ENCODE measurements around the gene SLC25A10.

SLC25A10 gene

GRCh38 chr17:81691196-81691595 is 20.9 kb upstream of the SLC25A10 start:
- no peak overlapping the region for H3K4me3 ChIP-seq (ENCODE audit: low read depth, low read length)
- DNase-seq (ENCODE audit: low read depth): no peak
- in situ Hi-C loops (cut with HindIII; ENCODE audit: low sequenced_read_pairs): no loop called here
- no peak for TF ChIP-seq CTCF (IDR thresholded peaks at IDR 0.05; ENCODE audit: low read depth, low read length, missing control alignments)

- in situ Hi-C loops (cut with HindIII; ENCODE audit: low sequenced_read_pairs): no loop called here
- TF ChIP-seq CTCF (IDR thresholded peaks at IDR 0.05; ENCODE audit: low read depth, low read length, missing control alignments): no peak
- no peak for DNase-seq (ENCODE audit: low read depth)
- no peak overlapping the region for H3K4me3 ChIP-seq (ENCODE audit: low read depth, low read length)
These were observed 20.5 kb upstream of the SLC25A10 start for GRCh38 chr17:81691608-81692007.

GRCh38 chr17:81693509-81694210 is 18.4 kb upstream of the SLC25A10 start:
- no peak for DNase-seq (ENCODE audit: low read depth)
- in situ Hi-C loops (cut with HindIII; ENCODE audit: low sequenced_read_pairs): no loop called here
- no peak overlapping the region for H3K4me3 ChIP-seq (ENCODE audit: low read depth, low read length)

GRCh38 chr17:81694810-81695209 is 17.3 kb upstream of the SLC25A10 start:
- in situ Hi-C loops (cut with HindIII; ENCODE audit: low sequenced_read_pairs): no loop called here
- TF ChIP-seq CTCF (IDR thresholded peaks at IDR 0.05; ENCODE audit: low read depth, low read length, missing control alignments): no peak
- no peak for DNase-seq (ENCODE audit: low read depth)
- H3K4me3 ChIP-seq (ENCODE audit: low read depth, low read length): no peak overlapping the region

More at GRCh38 chr17:81693509-81694210, 18.4 kb upstream of the SLC25A10 start:
- no peak for TF ChIP-seq CTCF (IDR thresholded peaks at IDR 0.05; ENCODE audit: low read depth, low read length, missing control alignments)

GRCh38 chr17:81695211-81695610 is 16.9 kb upstream of the SLC25A10 start:
- in situ Hi-C loops (cut with HindIII; ENCODE audit: low sequenced_read_pairs): no loop called here
- no peak for TF ChIP-seq CTCF (IDR thresholded peaks at IDR 0.05; ENCODE audit: low read depth, low read length, missing control alignments)
- H3K4me3 ChIP-seq (ENCODE audit: low read depth, low read length): no peak overlapping the region
- no peak for DNase-seq (ENCODE audit: low read depth)

GRCh38 chr17:81695801-81696200 is 16.3 kb upstream of the SLC25A10 start:
- no peak for DNase-seq (ENCODE audit: low read depth)
- no peak overlapping the region for H3K4me3 ChIP-seq (ENCODE audit: low read depth, low read length)
- TF ChIP-seq CTCF (IDR thresholded peaks at IDR 0.05; ENCODE audit: low read depth, low read length, missing control alignments): no peak
- in situ Hi-C loops (cut with HindIII; ENCODE audit: low sequenced_read_pairs): no loop called here
